GM12892 (cell line): ENCODE data around the gene FIGNL2.
"Not testable (repeated sequence)": the region's sequence is repeated elsewhere in the genome, so short reads cannot be mapped to it uniquely, and the experiment has no call there.

ENCODE experiments used
- DNase-seq: peaks from one replicate; pipeline ENCODE4 v3.0.0; 2011; ENCODE audit not compliant: insufficient read length
- FAIRE-seq: peaks from 2 replicates; lab custom pipeline; 2011; peaks lifted over from hg19 to GRCh38; lab: Jason Lieb, UNC
- POLR2A ChIP-seq: IDR thresholded peaks from 2 replicates; pipeline ENCODE4 v1.6.1; 2011; ENCODE audit warnings: low read depth, low read length, control low read depth
- POLR2AphosphoS5 ChIP-seq: IDR thresholded peaks from 2 replicates; pipeline ENCODE4 v1.6.1; 2011; ENCODE audit warnings: low read depth, low read length, control low read depth
- TAF1 ChIP-seq: IDR thresholded peaks from 2 replicates; pipeline ENCODE4 v1.6.1; 2011; ENCODE audit warnings: low read depth, mild to moderate bottlenecking, control low read depth, low read length, borderline replicate concordance

FIGNL2 gene

GRCh38 chr12:51888316-51889215 is 40.0 kb upstream of the FIGNL2 start:
- TF ChIP-seq POLR2A (no peak), TAF1 (no peak), POLR2AphosphoS5 (no peak)
- FAIRE-seq: no peak
- no peak for DNase-seq

GRCh38 chr12:51887476-51888315 is 39.2 kb upstream of the FIGNL2 start, which contains the start of gene ANKRD33:
TSS of gene ANKRD33 (plus strand) at chr12:51888103. CDS start at chr12:51888187, 84 bp downstream.
- TF ChIP-seq POLR2AphosphoS5 (no peak), TAF1 (no peak), POLR2A (no peak)
- no peak for DNase-seq
- FAIRE-seq: no peak

- TF ChIP-seq TAF1: no peak
- TF ChIP-seq POLR2AphosphoS5: no peak
- TF ChIP-seq POLR2A: no peak
- no peak for DNase-seq
- FAIRE-seq: no peak
These were observed 37.6 kb upstream of the FIGNL2 start for GRCh38 chr12:51886021-51886710.

GRCh38 chr12:51885294-51886020 is 36.9 kb upstream of the FIGNL2 start:
- not testable (repeated sequence) for FAIRE-seq, DNase-seq

- TF ChIP-seq POLR2AphosphoS5 (no peak), TAF1 (no peak), POLR2A (no peak)
- DNase-seq (no peak), FAIRE-seq (no peak)
These were observed 36.2 kb upstream of the FIGNL2 start for GRCh38 chr12:51884676-51885229.

GRCh38 chr12:51883998-51884675 is 35.6 kb upstream of the FIGNL2 start:
- FAIRE-seq (no peak), DNase-seq (no peak)
- no peak for TF ChIP-seq POLR2A
- TF ChIP-seq TAF1: no peak
- TF ChIP-seq POLR2AphosphoS5: no peak

- FAIRE-seq (no peak), DNase-seq (no peak)
- no peak for TF ChIP-seq POLR2A
- no peak for TF ChIP-seq POLR2AphosphoS5
- no peak for TF ChIP-seq TAF1
These were observed 34.8 kb upstream of the FIGNL2 start for GRCh38 chr12:51883295-51883694.

GRCh38 chr12:51879102-51879501 is 30.6 kb upstream of the FIGNL2 start:
- FAIRE-seq: no peak
- no peak for TF ChIP-seq POLR2AphosphoS5
- TF ChIP-seq TAF1: no peak
- no peak for TF ChIP-seq POLR2A
- DNase-seq: no peak

- DNase-seq (no peak), FAIRE-seq (no peak)
- TF ChIP-seq POLR2AphosphoS5 (no peak), TAF1 (no peak), POLR2A (no peak)
These were observed 26.0 kb upstream of the FIGNL2 start for GRCh38 chr12:51874486-51874885.

GRCh38 chr12:51874000-51874399 is 25.5 kb upstream of the FIGNL2 start:
- FAIRE-seq: no peak
- TF ChIP-seq POLR2AphosphoS5: no peak
- TF ChIP-seq TAF1: no peak
- no peak for TF ChIP-seq POLR2A
- no peak for DNase-seq
